GM21717 (cell line): ENCODE measurements around the gene RPRD1B.

Source experiments
- ATAC-seq: cut with Tn5 transposase; IDR thresholded peaks from one replicate; pipeline ENCODE4 v1.9.1; 2021; ENCODE audit warnings: mild to moderate bottlenecking, moderate library complexity; ENCODE audit not compliant: unreplicated experiment

Gene RPRD1B

DNA sequence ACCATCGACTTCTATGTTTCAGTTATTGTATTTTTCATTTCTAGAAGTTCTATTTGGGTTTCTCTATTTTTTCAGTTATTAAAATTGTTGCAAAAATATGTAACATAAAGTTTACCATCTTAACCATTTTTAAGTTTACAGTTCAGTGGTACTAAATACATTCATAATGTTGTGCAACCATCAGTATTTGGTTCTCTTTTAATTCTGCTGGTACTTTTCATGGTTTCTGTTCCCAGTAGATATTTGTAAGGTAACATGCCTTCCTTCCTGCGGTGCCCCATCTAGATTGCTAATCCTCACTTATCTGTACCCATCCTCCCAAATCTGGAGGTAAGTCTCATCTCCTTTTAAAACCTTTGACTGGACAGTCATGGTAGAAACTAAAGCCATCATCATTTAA lies 83.7 kb downstream of the RPRD1B start:
- no peak for ATAC-seq

DNA sequence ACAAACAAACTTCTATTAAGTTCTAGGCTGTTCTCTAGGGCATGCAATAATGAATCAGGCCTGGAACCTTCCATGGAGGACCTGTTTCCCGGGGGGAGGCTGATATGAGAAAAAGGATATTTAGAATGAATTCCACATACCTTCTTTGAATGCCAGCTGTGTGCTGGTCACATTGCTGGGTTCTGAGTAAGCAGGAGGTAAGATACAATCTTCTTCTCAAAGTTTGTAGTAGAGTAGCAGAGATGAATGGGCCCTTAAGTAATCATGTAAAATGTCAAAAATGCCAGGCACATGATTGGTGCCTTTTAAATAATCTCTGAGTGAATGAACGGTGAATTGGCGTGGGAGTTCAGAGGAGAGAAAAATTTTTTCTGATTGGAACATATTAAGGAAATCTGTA lies 84.1 kb downstream of the RPRD1B start:
- no peak for ATAC-seq

DNA sequence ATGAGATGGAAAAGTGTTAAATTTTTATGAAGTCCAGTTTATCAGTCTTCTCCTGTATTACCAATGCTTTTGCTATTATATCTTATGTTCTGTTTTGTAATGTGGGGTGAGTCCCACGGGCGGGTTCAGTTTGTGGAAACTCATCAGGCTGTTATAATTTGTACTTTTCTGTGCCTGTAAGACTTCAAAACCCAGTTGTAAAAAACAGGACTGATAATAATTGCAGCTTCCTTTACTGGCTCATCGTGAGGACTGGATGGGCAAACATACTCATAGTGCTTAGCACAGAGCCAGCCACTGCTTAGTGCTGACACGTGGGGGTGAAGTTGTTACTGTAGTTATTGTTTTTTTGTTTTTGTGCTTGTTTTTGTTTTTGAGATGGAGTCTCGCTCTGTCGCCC lies 85.9 kb downstream of the RPRD1B start:
- ATAC-seq, result no peak

DNA sequence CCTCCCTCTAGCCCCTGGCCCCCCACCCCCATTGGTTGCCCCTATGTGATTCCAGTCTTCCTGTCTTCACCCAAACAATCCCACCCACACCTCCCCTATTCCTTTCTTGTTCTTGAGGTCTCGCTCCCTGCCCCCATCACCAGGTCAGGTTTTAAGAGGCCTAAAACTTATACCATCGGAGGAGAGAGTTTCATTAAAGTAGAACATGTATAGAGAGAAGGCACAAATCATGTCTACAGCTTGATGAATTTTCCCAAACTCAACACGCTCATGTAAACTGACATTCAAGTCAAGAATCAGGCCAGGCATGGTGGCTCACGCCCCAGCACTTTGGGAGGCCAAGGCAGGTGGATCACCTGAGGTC lies 87.1 kb downstream of the RPRD1B start:
- ATAC-seq, result no peak

DNA sequence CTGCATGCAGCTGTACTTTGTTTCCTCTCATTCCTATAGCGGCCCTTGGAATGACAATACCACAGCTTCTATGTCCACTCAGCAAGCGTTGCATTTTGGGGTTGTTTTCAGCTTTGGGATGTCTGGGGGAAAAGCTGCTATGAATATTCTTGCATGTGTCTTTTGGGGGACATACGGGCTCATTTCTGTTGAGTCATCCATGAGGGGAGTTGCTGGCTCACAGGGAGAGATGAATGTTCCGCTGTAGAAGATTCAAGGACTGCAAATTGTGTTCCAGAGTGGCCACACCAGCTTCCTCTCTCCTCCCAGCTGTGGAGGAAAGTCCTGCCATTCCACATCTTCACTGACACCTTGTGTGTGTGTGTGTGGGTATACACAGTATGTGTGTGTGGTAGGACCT lies 88.2 kb downstream of the RPRD1B start:
- no peak for ATAC-seq

DNA sequence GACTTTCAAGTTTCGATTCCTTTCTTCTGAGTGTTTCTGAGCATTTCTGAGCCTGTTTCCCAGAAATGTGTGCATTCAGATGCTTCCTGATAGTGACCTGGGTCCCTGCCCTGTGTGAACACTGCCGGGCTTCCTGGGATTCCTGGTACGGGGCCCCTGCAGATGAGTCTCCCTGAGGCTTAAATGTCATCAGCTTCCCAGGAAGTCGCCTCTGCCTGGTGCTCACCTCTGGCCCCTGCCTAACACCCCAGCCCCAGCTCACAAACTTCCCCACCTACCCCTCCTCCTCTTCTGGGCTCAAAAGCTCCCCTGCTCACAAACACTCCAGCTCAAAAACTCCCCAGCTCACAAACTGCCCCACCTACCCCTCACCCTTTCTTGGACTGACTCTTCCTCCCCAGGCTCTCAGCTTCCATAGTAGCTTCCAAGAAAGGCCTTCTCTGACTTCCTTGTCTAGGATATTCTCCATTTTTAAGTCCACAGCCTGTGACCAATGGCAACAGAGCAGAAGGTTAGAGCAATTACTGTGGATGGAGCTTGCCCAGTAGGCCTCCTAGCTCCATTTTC lies 89.6 kb downstream of the RPRD1B start:
- ATAC-seq, result no peak

DNA sequence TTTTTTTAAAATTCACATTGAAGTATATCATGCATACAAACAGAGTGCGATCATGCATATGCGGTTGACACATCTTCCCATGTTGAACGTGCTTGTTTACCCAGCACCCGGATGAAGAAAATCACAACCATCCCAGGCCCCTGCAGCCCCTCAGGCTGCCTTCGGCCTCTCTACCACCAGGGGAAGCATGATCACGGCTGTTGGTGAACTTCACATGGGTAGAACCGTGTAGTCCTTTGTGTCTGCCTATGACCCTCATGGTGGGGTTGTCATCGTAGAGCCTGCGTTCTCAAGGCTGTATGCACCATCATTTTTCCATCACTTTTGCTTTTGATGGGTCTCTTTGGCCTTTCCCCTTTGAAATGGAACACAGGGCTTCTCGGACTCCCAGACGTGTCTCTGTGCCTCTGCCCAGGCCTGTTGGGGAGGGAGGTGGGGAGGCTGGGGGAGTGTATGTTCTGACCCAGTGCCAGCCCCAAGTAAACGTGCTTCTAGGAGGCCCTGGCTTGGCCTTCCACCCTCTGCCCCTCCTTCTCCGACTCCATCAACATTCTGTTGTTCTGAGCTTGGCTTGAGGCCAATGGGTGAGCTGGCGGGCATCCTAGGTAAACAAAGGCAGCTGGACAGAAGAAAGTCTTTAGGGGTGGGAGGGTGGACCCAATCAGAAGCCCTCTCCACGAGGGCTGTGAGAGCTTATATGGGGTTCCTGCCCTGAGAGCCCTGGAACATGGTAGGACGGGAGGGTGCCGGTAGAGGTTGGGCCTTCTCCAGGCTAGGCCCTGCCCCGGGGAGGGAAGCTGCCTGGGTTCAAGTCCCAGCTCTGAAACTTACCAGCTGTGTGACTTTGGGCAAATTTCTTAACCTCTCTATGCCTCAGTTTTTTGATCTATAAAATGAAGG lies 91.9 kb downstream of the RPRD1B start:
- ATAC-seq, result no peak

DNA sequence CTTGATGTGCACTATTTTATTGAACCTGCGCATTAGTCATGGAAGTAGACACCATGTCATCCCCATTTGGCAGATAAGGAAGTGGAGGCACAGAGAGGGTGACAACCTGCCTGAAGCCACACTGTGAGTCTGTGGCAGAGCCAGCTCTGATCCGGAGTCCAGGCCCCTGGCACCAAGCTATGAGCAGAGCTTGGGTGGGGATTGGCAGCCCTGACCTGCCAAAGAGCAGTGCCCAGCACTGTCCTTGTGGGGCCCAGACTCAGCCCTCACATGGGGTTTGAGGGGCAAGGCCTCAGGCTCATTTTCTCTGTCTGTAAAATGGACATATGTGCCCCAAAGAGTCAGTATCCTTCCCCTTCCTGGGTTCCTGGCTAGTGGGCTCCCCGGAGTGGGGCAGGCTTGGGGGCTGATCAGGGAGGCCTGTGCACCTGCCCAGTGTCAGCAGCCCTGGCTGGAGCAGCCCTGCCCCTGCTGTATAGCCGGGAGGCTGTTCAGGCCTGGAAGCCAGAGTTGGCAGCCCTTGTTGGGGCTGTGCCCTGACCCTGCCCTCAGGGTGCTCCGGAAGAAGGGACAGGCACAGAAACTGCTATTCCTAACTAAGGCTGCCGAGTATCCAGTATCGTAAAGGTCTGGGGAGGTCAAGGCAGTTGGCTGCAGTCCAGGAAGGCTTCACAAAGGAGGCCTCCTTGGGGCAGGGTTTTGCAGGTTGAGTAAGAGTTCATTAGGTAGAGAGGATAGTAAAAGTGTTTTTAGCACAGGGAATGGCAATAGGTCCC lies 92.8 kb downstream of the RPRD1B start:
- no peak for ATAC-seq

DNA sequence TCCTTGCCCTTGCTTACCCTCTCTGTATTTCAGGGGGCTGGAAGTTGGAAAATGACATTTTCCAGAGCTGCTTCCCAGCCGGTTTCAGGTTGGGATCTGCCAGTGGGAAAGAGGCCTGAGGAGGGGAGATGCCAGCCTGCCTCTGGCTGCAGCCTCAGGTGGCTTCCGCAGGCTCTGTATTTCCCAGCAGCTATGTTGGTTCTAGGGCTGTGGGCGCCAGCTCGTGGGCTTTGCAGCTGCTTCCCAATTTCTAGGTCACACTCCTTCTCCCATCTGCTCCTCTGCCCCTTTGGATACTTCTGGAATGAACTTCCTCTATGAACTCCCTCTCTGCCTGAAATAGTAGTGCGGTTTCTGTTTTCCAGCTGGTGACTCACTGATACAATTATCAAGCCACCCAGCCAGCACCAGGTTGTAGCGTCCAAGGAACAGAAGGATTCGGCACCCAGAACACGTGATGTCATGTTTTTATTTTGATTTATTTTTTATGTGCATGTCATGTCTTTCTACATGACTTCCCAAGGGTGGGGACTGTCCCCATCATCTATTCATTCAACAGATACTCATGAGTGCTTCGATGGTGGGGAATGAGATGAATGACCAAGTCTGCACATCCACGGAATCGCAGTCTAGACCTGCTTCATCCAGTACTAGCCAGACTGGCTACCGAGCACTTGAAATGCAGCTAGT lies 93.5 kb downstream of the RPRD1B start:
- no peak for ATAC-seq

DNA sequence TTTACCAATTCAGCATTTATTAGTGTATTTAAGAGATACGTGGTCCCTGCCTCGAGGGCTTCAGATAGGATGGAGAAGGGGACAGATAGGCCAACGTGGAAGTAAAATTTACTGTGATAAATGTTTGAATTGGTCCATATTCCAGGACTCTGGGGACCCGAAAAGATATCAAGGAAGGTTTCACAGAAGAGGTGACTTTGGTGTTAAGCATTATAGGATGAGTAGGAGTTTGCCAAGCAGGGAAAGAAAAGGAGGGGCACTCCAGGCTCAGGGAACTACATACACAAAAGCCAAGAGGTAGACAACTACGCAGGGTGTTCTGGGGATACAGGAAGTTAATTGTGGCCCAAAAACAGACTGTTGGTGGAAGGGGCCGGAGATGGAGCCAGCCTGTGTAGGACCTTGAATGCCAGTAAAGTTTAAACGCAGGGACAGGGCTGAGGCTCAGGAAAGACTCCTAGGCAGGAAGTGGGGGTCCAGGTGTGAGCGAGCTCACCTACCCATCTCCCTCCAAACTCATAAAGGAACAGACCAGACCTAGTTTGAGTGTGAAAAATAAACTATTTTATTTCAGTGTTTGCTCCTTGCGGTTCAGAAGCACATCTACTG lies 94.5 kb downstream of the RPRD1B start:
- no peak for ATAC-seq

DNA sequence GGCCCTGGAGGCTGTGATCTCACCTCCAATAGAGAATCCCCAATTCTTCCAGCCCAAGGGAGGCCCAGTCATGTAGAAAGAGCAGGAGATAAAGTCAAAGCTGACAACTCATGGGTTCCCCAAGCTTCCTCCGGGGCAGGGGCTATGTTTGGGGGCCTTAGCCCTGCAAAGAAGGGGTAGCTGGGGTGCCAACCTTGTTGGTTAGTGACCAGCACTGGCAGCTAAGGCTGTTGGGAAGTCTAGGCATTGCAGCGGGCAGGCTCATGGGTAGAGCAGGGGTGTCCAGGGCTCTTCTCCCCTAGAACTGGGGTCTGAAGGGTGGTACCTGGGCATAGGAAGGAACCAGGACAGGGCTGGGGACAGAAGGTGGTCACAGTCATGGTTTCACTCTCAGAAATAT lies 95.1 kb downstream of the RPRD1B start:
- ATAC-seq, result no peak

DNA sequence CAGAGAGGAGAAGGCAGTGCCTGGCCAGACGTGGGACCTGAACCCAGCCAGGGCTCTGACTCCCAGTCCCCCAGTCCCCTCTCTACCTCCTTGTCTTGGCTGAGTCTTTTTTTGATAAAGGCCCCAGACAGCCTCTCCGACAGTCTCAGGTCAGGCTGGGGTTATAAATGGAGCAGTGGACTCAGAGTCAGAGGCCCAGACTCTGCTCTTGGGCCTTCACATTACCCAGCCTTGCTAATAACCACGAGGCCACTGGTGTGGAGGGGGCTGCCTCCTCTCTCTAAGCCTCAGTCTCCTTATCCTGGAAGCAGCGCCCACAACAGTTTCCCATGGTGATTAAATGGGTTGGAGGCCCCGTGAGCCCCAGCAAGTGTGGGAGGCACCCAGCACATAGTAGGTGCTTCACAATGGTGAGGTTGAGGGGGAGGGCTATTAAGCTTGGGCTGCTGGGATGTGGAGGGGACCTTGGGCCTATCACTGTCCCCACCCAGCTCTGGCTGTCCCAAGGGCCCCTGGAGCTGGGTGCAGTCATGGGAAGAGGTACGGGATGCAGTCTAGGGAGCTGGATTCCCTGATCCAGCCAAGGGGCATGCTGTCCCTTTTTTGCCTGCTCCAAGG lies 95.8 kb downstream of the RPRD1B start:
- ATAC-seq, result no peak

DNA sequence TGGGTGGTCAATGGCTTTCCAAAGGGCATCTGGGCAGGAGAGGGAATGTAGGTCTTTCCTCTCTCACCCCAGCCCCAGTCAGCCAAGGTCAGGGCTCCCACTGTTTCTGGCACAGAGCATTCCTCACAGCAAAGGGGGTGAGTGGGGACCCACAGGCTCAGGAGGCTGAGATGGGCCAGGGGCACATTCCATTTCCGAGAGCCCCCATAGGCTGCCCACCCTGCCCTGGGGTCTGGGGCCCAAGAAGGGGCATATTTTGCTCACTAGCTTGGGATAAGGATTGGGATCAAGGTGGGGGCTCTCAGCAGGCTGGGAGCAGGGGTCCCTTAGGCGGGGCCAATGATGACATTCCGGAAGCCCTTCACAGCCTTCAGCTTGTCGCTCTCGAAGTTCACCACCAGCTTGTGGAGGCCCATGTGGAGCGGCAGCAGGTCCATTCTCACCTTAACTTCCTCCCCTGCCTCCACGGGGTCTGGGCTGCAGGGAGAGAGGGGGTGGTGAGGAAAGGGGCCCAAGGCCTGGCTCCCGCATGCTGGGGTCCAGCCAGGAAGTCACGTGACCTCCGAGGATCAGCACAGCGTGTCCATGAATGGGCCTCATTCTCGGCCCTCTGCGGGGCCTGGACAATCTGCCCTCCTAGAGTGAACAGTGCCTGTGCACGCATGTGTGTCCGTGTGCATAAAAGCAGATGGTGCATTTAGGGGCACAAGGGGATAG lies 96.5 kb downstream of the RPRD1B start:
- no peak for ATAC-seq

DNA sequence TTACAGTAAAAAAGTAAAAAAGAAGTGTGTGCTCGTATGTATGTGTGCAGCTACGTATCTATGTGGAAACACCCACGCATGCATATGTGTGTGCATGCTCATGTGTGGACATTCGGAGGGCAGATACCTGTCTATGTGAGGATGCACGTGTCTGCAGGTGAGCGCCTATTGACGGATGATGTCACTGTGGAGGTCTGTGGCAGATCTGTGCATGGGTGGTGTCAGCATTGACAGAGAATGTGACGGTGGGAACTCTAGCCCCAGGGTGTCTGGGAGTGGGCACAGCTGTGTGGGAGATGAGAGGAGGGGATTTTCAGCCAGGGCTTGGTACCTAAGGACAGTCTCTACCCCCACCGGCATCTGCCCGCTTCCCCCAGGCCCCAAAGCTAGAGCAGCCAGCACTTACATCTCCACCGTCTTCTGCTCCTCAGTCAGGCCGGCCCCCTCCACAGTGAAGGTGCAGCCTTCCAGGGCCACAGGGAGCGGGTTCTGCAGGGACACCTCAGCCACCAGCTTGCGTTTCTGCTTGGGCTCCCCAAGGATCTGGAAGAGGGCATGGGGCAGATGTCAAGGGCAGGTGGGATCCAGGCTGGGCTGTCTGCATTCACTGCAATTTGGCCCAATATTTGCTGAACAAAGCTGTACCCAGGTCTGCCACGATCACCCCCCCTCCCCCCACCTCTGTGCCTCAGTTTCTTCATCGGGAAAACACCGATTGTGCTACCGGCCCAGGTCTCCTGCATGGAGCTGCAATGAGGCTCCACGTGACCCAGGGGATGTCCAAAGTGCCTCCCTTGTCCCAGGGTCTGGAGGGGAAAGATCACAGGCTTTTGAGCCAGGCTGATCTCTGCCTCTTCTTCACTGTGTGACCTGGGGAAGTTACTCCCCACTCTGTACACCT lies 97.4 kb downstream of the RPRD1B start:
- ATAC-seq, result no peak

DNA sequence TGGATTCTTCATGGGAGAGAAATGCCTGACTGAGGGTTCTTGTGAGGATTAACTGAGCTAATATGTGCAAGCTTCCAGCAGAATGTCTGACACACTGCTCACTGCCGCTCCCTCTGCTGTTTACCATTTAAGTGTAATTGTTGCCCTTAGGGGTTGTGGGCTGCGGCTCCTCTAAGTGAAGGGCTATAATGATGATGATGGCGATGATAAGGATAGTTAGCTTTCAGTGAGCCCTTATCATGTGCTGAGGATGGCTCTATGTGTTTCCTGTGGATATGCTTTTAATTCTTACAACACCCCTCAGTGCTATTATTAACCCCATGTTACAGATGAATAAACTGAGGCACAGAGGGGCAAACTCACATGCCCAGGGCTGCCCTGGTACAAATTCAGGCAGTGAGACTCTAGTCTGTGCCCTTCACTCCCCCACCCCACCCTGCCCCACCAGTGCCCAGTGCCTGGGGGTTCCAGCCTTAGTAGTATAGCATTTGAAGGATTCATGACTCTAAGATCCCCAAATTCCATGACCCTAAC lies 98.1 kb downstream of the RPRD1B start:
- no peak for ATAC-seq

DNA sequence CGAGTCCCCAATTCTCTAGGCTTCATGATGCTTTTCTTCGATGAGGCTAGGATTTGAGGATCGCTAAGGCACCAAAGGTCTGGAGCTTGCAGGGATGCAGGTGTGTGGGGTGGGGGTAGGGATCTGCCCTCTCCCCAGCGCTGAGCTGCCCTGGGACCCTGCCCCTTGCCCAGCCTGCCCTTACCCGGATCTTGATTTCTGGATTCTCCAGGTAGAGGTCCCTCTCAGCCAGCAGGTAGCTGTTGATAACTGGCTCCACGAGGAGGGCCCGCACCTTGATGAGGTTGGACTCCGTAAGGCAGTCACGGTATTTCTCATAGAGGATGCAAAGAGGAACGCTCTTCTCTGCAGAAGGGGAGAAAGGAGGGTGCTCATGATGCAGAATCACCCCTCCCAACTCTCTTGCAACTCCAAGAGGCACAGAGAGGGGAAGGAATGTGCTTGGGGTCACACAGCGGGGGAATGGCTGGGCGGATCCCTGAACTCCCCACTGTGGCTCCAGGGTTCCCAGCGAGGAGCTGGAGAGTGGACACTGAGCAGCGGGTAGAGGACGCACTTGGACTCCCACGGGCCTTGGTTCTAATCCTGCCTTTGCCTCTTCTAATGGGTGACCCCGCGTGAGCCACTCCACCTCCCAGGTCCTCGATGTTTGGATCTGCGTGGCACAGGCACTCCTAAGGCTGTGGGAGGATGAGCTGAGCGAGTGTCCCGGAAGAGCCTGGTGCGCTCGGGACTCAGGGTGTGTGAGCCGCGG lies 98.8 kb downstream of the RPRD1B start:
- ATAC-seq, result no peak

DNA sequence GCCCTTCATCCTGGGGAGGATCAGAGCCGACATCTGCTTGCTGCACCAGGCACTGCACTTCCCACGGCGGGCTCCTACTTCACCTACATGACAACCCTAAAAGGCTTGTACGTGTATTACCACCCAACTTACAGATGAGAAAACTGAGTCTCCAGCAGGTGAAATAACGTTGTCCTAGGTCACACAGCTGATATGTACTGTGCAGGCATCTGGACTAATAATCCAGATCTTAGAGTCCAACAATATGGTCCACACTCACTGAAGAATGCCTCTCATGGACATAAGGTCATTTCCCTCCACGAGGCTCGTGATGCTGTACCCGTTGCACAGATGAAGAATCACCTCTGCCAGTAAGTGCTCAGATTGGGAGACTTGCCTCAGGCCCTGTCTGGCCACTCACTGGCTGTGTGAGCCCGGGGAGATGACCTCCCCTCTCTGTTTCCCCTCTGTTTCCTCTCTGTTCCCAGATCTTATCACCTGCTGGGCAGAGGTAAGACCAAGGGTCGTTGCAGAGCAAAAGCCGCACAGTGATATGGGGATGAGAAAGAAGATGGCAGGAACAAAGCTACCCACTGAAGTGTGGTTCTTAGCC lies 99.5 kb downstream of the RPRD1B start:
- no peak for ATAC-seq
